Activated CD4-positive, alpha-beta T cell treated with anti-CD3 and anti-CD28 coated beads for 36 hours (primary cell): ENCODE data around the gene SOX30. TPM values are rescaled to one million over a fixed set of nuclear protein-coding genes. Genes with fewer than 3 reads are reported as not detected.
"Not testable (repeated sequence)": the region's sequence is repeated elsewhere in the genome, so short reads cannot be mapped to it uniquely, and the experiment has no call there.

Experiments
- ATAC-seq: fragments of 200-7000 bp; cut with Tn5 transposase; one replicate; pipeline ENCODE4 v1.10.0; 2021; ENCODE audit warnings: mild to moderate bottlenecking, moderate library complexity
- CTCF ChIA-PET: fragments of 350-600 bp; sonication (Branson Sonifier 250); formaldehyde crosslinking; loops from one replicate; lab custom pipeline; 2021; ENCODE audit warnings: antibody characterized with exemption; lab: Charles Lee
- POLR2A ChIA-PET: fragments of 350-600 bp; sonication (Branson Sonifier 250); formaldehyde crosslinking; loops from one replicate; lab custom pipeline; 2021; ENCODE audit warnings: antibody characterized with exemption, inconsistent platforms; lab: Charles Lee
- DNase-seq: peaks from one replicate; pipeline ENCODE4 v3.0.0-alpha.2; 2020
- H3K27ac Mint-ChIP-seq: one replicate; pipeline ENCODE4 v1.8.0; 2021; ENCODE audit warnings: mixed read lengths
- H3K27me3 Mint-ChIP-seq: one replicate; pipeline ENCODE4 v1.8.0; 2021; ENCODE audit warnings: mixed read lengths
- H3K36me3 Mint-ChIP-seq: one replicate; pipeline ENCODE4 v1.8.0; 2021; ENCODE audit warnings: low read depth, mixed read lengths
- H3K4me1 Mint-ChIP-seq: one replicate; pipeline ENCODE4 v1.8.0; 2021; ENCODE audit warnings: mixed read lengths
- H3K4me3 Mint-ChIP-seq: one replicate; pipeline ENCODE4 v1.8.0; 2021; ENCODE audit warnings: mild to moderate bottlenecking, moderate library complexity, mixed read lengths
- H3K9me3 Mint-ChIP-seq: one replicate; pipeline ENCODE4 v1.8.0; 2021; ENCODE audit warnings: low read depth, mixed read lengths
- intact Hi-C, 2 experiments: fragments of 100-400 bp; cut with DNase I in 1 of 2; cut with micrococcal nuclease in 1 of 2; formaldehyde crosslinking; loops; one replicate each; pipeline versions ENCODE4 v1.14.2 to v1.15.1; 2022 to 2024; cut with DNase I, micrococcal nuclease
- total RNA-seq, 2 experiments: library from RNA; stranded (reverse); gene quantifications; one replicate each; pipeline ENCODE4 v1.2.3, GENCODE V29; 2021

Gene SOX30
- total RNA-seq = under 1 TPM; 0.18 to 0.44 TPM

DNA sequence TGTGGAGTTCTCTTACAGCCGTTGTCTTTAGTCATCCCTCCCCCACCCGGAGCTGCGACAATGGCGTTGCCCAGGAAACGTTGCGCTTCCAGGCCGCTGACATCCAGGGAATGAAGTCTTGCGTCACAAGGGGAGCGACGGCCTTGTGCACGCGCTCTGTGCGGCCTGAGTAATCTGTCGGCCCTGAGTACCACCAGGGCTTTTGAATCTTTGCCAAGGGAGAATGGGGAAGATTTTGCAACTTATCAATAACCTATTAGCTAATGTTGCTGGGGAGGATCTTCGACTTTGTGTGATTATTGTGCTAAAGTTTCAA is at the start of gene SOX30:
Gene SOX30, minus strand, starts transcription at position 62 of the 316 bp plus-strand sequence. CDS start 360 bp downstream, outside the sequence.
- no peak for DNase-seq

DNA sequence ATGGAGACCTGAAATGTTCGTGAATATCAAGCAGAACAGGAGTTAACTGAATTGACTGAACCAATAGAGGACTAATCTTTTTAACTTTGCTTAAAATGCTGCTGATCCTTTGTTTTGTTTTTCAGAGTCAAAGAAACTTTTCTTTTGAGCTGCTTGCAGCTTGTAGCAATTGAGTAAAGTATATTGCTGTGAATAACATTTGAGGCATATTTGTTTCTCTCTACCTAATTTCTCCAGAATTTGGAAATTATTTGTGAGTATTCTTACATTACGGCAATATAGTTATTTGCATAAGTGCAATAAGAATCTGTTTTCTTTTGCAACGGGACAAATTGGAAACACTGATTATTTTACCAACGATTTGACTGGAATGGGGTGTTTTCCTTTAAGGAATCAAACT is 46.4 kb upstream of the SOX30 start:
- H3K9me3 Mint-ChIP-seq, POLR2A ChIA-PET, H3K27me3 Mint-ChIP-seq, H3K4me3 Mint-ChIP-seq, H3K27ac Mint-ChIP-seq, DNase-seq, H3K36me3 Mint-ChIP-seq, intact Hi-C loops, ATAC-seq, H3K4me1 Mint-ChIP-seq: not testable (repeated sequence)
- CTCF ChIA-PET = interaction anchor here (0.6 kb wide), 2 partner anchors 44 to 240 kb away, joined by 3 read pairs; no protein-coding TSS in a partner anchor

More for the DNA sequence above, at the start of gene SOX30:
- no peak for ATAC-seq
- intact Hi-C loops = loop anchor here (5.0 kb wide), 2 partner anchors 80 to 90 kb away; partner anchors contain the start of gene LSM11 (in 1 of the 2)
- H3K36me3 Mint-ChIP-seq = peaks cover 14% of the 10 kb centered on the region
- H3K4me1 Mint-ChIP-seq = peaks cover 15% of the 10 kb centered on the region
- peak within 1 kb of the TSS; percentile 83 for H3K27ac Mint-ChIP-seq
- peaks cover 22% of the 10 kb centered on the region for H3K9me3 Mint-ChIP-seq
- no peaks in the 10 kb centered on the region for H3K27me3 Mint-ChIP-seq
- POLR2A ChIA-PET = no interaction called here
- CTCF ChIA-PET = interaction anchor here (1.1 to 2.1 kb wide), 5 partner anchors 9 to 145 kb away, joined by 3 to 13 read pairs (median 4); partner anchors contain the start of gene LSM11
- H3K4me3 Mint-ChIP-seq = peak within 1 kb of the TSS; percentile 69

DNA sequence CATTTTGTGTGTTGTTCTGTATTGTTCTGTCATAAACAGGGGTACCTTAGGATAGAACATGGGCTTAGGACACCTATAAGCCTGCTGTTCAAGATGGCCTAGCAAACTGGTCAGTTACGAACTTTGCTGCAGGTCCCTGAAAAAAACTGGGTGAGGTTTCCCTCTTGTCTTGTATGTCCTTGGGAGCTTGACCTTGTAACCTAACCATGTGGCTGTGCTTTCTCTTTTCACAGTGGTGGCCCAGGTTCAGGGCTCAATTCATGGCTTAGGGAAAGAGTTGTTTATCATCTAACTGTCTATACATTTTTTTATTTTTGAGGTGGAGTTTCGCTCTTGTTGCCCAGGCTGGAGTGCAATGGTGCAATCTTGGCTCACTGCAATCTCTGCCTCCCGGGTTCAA is 43.9 kb upstream of the SOX30 start:
- H3K9me3 Mint-ChIP-seq, POLR2A ChIA-PET, H3K4me3 Mint-ChIP-seq, H3K27ac Mint-ChIP-seq, ATAC-seq, H3K36me3 Mint-ChIP-seq, H3K27me3 Mint-ChIP-seq, DNase-seq, H3K4me1 Mint-ChIP-seq, intact Hi-C loops: not testable (repeated sequence)
- CTCF ChIA-PET = interaction anchor here (1.1 kb wide), 1 partner anchor 47 kb away, joined by 3 read pairs; the partner anchor contains the start of gene LSM11

DNA sequence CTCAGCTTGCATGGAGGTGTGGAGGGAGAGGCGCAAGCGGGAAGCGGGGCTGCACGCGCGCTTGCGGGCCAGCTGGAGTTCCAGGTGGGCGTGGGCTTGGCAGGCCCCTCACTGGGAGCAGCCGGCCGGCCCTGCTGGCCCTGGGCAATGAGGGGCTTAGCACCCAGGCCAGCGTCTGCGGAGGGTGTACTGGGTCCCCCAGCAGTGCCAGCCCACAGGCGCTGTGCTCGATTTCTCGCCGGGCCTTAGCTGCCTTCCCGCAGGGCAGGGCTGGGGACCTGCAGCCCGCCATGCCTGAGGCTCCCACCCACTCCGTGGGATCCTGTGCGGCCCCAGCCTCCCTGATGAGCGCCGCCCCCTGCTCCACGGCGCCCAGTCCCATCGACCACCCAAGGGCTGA is 41.6 kb upstream of the SOX30 start:
- H3K4me1 Mint-ChIP-seq, H3K36me3 Mint-ChIP-seq, H3K4me3 Mint-ChIP-seq, H3K27ac Mint-ChIP-seq, ATAC-seq, H3K9me3 Mint-ChIP-seq, H3K27me3 Mint-ChIP-seq, POLR2A ChIA-PET, intact Hi-C loops, DNase-seq: not testable (repeated sequence)
- CTCF ChIA-PET = interaction anchor here (0.7 to 1.2 kb wide), 4 partner anchors 12 to 261 kb away, joined by 3 to 4 read pairs (median 4); no protein-coding TSS in a partner anchor

DNA sequence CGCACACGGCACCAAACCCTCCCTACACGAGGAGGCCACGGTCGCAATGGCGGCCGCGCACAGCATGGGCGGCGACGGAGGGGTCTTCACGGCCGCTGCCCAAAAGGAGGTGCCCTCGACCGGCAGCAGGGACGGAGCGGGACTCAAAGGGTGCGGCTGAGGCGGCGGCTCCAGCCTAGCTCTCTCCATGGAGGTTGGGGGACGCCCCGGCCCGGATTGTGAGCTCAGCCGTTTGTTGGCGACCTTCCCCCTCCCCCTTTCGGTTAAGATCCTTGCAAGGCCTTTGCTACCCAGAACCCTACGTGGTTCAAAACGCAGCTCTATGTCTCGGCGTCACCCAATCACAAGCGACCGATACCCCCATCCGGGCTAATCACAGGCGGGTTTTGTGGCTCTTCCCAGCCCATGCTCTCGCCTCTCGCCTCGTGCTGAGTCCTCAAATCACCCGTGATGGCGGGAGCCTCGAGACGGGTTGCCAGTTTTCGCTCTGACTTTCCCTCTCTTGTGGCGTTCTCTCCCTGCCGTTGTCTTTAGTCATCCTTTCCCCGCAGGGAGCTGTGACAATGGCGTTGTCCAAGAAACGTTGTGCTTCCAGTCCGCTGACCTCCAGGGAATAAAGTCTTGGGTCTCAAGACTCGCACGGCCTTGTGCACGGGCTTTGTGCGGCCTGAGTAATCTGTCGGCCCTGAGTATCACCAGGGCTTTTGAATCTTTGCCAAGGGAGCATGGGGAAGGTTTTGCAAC is 38.6 kb upstream of the SOX30 start:
- H3K4me1 Mint-ChIP-seq = peaks cover 2% of the 10 kb centered on the region
- H3K36me3 Mint-ChIP-seq = no peaks in the 10 kb centered on the region
- POLR2A ChIA-PET = no interaction called here
- peaks cover 1% of the 10 kb centered on the region for H3K9me3 Mint-ChIP-seq
- H3K4me3 Mint-ChIP-seq = no peak overlapping the region
- CTCF ChIA-PET = interaction anchor here (0.8 to 1.9 kb wide), 5 partner anchors 9 to 259 kb away, joined by 3 to 6 read pairs (median 5); partner anchors contain the start of gene LSM11
- intact Hi-C loops = no loop called here
- H3K27ac Mint-ChIP-seq = no peak overlapping the region
- H3K27me3 Mint-ChIP-seq = peaks cover 3% of the 10 kb centered on the region
- DNase-seq (no peak), ATAC-seq (no peak)

DNA sequence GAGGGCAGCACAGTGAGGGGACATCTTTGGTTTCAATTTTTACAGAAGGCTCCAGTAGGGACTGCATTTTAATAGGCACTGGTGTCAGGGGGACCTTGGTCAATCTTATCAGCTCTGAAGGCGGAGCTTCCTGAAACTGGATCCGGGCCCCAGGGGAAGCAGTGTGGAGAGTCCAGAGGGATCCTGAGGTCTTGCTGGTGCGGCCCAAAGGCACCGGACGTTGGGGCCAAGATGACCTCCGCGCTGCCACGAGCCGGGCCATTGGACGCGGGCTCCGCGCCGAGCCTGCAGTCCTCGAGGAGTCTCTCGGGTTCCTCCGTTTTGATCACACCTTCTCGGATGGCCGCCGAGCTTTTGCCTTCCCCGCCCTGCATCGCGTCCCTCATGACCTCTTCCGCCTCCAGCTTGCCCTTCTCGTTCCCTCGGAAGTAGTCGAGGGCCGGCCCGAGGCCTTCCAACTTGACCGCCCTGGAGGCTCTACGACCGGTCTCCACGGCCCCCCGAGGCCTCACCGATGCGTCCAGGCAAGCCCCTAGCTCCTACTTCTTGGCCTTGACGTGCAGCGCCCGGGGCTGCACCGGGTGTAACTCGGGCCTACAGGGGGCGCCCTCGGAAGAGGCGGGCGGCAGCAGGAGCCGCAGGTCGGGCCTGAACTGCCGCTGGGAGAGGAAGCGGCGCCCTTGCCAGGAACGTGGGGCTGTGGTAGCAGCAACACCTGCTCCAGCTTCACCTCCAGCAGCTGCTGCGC is 37.9 kb upstream of the SOX30 start:
- peak; percentile 74 for DNase-seq
- no peaks in the 10 kb centered on the region for H3K36me3 Mint-ChIP-seq
- peaks cover 3% of the 10 kb centered on the region for H3K27me3 Mint-ChIP-seq
- no peak overlapping the region for H3K27ac Mint-ChIP-seq
- peaks cover 2% of the 10 kb centered on the region for H3K4me1 Mint-ChIP-seq
- POLR2A ChIA-PET = no interaction called here
- intact Hi-C loops = no loop called here
- no peak overlapping the region for H3K4me3 Mint-ChIP-seq
- H3K9me3 Mint-ChIP-seq = peaks cover 1% of the 10 kb centered on the region
- CTCF ChIA-PET = interaction anchor here (0.6 to 1.9 kb wide), 10 partner anchors 9 to 259 kb away, joined by 3 to 6 read pairs (median 4); partner anchors contain the start of gene LSM11
- ATAC-seq = peak; percentile 93

DNA sequence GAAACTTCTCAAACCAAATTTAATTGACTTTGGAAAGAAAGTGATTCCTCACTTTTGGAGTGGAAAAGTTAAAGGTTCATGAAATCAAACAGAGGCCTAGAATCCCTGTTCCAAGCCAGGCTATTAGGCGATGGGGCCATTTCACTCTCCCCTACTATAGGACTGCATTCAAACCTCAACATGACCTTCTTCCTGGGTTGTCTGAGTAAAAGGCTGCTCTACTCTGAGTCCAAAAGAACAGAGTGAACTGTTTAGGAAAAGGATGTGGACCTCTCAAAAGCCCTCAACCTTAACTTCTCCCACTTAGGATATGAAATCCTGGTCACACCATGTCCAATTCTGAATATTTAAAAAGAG is 34.9 kb upstream of the SOX30 start:
- POLR2A ChIA-PET = no interaction called here
- Mint-ChIP-seq H3K27ac (no peak overlapping the region), H3K36me3 (no peaks in the 10 kb centered on the region), H3K9me3 (peaks cover 1% of the 10 kb centered on the region), H3K4me1 (peaks cover 2% of the 10 kb centered on the region), H3K4me3 (no peak overlapping the region), H3K27me3 (no peaks in the 10 kb centered on the region)
- DNase-seq (no peak), ATAC-seq (no peak)
- intact Hi-C loops = no loop called here
- CTCF ChIA-PET = no interaction called here

DNA sequence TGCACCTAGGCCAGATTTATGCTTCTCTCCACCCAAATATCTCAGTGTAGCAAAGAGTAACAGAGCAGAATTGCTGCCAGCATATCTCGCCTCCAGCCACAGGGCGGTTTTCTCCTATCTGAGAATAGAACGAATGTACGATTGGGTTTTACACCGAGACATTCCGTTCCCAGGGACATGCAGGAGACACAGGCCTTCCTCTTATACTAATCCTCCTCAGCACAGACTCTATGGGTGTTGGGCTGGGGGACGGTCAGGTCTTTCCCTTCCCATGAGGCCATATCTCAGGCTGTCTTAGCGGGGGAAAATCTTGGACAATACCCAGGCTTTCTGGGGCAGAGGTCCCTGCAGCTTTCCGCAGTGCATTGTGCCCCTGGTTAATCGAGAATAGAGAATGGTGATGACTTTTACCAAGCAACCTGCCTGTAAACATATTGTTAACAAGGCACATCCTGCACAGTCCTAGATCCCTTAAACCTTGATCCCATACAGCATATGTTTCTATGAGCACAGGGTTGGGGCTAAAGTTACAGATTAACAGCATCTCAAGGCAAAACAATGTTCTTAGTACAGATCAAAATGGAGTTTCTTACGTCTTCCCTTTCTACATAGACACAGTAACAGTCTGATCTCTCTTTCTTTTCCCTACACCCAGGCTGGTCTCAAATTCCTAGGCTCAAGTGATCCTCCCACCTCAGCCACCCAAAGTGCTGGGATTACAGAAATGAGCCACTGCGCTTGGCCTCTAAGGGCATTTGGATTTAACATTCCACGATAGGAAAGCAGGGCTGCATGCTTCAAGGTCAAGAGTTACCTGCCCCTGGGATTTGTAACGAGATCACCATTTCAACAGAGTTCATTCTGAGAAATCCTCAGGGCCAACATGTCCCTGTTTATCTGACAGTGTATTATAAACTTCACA is 34.3 kb upstream of the SOX30 start:
- intact Hi-C loops, DNase-seq, H3K9me3 Mint-ChIP-seq, CTCF ChIA-PET, ATAC-seq, POLR2A ChIA-PET, H3K27ac Mint-ChIP-seq, H3K27me3 Mint-ChIP-seq, H3K4me3 Mint-ChIP-seq, H3K4me1 Mint-ChIP-seq, H3K36me3 Mint-ChIP-seq: not testable (repeated sequence)

DNA sequence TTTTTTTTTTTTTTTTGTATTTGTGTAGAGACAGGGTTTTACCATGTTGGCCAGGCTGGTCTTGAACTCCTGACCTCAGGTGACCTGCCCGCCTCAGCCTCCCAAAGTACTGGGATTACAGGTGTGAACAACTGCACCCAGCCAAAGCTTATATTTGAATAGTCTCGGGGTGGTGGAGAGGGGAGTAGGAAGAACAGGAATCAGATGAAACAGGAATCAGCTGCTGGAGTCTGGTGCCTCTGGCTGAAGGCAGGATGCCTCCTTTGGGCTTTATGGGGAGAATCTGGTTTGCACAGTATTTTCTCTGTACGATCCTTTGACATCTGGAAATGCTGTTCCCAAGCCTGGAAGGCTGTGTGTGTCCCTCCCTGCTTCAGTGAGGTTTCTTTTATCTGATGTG is 30.0 kb upstream of the SOX30 start:
- ChIA-PET POLR2A (no interaction called here), CTCF (interaction anchor here (0.6 to 1.8 kb wide), 4 partner anchors 9 to 166 kb away, joined by 3 to 5 read pairs (median 4); no protein-coding TSS in a partner anchor)
- ATAC-seq = no peak
- Mint-ChIP-seq H3K9me3 (no peaks in the 10 kb centered on the region), H3K36me3 (no peaks in the 10 kb centered on the region), H3K27me3 (no peaks in the 10 kb centered on the region), H3K27ac (no peak overlapping the region), H3K4me3 (no peak overlapping the region), H3K4me1 (no peaks in the 10 kb centered on the region)
- intact Hi-C loops = no loop called here
- no peak for DNase-seq

DNA sequence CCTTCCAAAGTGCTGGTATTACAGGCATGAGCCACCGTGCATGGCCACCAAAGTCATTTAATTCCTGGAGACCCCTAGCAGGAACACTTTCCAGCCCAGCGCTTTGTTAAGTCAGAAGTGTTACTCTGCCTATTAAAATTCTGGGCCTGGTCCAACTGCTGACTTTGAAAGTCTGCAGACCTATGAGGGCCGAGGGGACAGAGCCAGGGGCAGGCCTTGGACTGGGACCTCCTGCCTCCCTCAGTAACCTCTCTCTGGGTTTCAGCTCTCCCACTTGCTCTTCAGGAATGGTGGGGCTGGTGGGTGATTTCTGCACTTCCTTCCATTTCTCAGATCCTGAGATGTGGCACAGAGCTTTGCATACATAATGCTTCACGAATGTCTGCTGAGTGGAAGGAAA is 28.8 kb upstream of the SOX30 start:
- ATAC-seq (no peak), DNase-seq (no peak)
- Mint-ChIP-seq H3K9me3 (no peaks in the 10 kb centered on the region), H3K4me1 (no peaks in the 10 kb centered on the region), H3K4me3 (no peak overlapping the region), H3K36me3 (no peaks in the 10 kb centered on the region), H3K27me3 (no peaks in the 10 kb centered on the region), H3K27ac (no peak overlapping the region)
- intact Hi-C loops = no loop called here
- CTCF ChIA-PET = interaction anchor here (1.1 to 1.8 kb wide), 3 partner anchors 9 to 250 kb away, joined by 4 to 5 read pairs (median 5); no protein-coding TSS in a partner anchor
- POLR2A ChIA-PET = no interaction called here

DNA sequence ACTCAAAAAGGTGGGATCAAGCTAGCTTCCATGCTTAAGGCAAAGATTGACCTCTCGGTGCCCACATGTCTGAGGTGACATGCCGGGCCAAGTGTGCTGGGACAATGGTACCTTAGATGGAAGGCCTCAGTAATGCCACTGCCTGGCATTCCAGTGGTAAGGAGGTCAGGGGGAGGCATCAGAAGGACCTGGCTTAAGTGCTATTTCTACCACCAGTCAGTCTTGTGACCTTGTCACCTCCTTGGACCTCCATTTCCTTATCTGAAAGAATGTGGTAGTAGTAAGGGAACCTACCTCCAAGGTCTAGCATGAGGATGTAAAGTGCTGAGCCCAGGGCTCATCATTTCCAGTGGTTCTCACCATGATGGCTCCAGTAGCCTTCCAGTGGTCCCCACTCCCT is 28.0 kb upstream of the SOX30 start:
- Mint-ChIP-seq H3K9me3 (no peaks in the 10 kb centered on the region), H3K27ac (no peak overlapping the region), H3K4me3 (no peak overlapping the region), H3K4me1 (no peaks in the 10 kb centered on the region), H3K36me3 (no peaks in the 10 kb centered on the region), H3K27me3 (no peaks in the 10 kb centered on the region)
- intact Hi-C loops = no loop called here
- ChIA-PET POLR2A (no interaction called here), CTCF (interaction anchor here (1.1 to 1.7 kb wide), 3 partner anchors 9 to 249 kb away, joined by 3 to 5 read pairs (median 4); partner anchors contain the start of gene C5orf52)
- no peak for ATAC-seq
- DNase-seq = no peak
